ENCODE results near the gene CCNB2. TPM values are rescaled to one million over a fixed set of nuclear protein-coding genes. Genes with fewer than 3 reads are reported as not detected.

CCNB2 gene
- total and polyA plus RNA-seq, 7 donors, result 0.12 to 0.25 (median 0.17) TPM; not detected in 2

DNA sequence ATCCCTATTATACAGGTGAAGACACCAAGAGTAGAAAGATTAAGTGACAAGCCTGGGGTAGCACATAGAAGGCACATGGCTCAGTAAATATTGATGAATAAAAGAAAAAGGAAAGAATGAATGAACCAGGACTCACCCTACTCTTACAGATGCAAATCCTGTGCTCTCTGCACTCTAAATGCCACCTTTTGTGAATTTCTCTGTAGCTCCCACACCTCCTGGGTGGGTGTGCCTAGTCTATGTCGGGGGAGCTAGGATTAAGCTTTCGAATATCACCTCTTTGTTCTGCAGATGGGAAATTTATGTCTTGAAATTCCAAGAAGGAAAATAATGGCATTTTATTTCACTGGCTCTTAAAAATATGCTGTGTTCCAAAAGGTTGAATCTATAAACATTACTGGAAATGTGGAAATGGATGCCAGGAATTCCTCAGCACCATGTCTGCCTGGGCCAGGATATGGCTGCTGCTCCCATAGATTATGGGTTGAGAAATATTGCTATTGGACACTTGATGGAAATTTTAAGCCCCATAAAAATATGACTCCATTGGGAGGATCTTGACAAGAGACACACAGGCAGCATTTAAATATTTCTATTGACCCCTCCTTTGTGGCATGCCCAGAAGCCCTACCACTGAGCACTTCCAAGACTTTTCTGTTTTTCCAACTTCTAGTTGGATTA, 43.3 kb downstream of the CCNB2 start:
- TF ChIP-seq, protein P1, sequence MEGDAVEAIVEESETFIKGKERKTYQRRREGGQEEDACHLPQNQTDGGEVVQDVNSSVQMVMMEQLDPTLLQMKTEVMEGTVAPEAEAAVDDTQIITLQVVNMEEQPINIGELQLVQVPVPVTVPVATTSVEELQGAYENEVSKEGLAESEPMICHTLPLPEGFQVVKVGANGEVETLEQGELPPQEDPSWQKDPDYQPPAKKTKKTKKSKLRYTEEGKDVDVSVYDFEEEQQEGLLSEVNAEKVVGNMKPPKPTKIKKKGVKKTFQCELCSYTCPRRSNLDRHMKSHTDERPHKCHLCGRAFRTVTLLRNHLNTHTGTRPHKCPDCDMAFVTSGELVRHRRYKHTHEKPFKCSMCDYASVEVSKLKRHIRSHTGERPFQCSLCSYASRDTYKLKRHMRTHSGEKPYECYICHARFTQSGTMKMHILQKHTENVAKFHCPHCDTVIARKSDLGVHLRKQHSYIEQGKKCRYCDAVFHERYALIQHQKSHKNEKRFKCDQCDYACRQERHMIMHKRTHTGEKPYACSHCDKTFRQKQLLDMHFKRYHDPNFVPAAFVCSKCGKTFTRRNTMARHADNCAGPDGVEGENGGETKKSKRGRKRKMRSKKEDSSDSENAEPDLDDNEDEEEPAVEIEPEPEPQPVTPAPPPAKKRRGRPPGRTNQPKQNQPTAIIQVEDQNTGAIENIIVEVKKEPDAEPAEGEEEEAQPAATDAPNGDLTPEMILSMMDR (IDR thresholded peaks at IDR 0.05), result no peak
- Histone ChIP-seq H3K9me3 (no peaks in the 10 kb centered on the region), H3K27me3 (ENCODE audit: insufficient read depth in 3 of 3, low read length in 2 of 3) (no peaks in the 10 kb centered on the region), H3K4me1 (no peaks in the 10 kb centered on the region), H3K27ac (no peak overlapping the region), H3K4me3 (no peak overlapping the region), H3K36me3 (ENCODE audit: insufficient read depth in 1 of 2, low read depth in 1 of 2) (peaks cover 6 to 79% of the 10 kb centered on the region in 2 donors)
- DNase-seq (no peak), ATAC-seq (no peak)
- intact Hi-C loops (cut with DNase I), result no loop called here
- WGBS, 3 donors, result 56 to 81% (median 75%) methylated on average over 2 of the region's 2 CpGs

DNA sequence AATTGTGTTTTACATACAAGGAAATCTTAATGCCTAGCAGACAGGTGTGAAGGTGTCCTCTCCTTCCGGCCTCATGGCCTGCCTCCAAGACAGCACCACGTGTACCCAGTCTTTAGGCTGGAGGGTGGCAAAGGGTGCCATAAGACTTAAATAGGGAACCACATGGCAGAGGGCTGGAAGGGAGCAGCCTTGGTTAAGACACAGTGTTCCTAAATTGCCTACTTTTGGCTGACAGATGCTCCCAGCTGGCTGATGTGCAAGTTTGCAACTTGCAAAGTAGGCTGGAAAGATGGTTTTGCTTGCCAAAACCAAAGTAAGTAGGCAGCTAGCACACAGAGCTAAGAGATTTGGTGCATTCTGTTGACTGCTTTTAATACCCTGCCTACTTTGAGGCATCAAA, 45.2 kb downstream of the CCNB2 start:
- peaks cover 6 to 77% of the 10 kb centered on the region in 2 donors for H3K36me3 ChIP-seq (ENCODE audit: insufficient read depth in 1 of 2, low read depth in 1 of 2)

DNA sequence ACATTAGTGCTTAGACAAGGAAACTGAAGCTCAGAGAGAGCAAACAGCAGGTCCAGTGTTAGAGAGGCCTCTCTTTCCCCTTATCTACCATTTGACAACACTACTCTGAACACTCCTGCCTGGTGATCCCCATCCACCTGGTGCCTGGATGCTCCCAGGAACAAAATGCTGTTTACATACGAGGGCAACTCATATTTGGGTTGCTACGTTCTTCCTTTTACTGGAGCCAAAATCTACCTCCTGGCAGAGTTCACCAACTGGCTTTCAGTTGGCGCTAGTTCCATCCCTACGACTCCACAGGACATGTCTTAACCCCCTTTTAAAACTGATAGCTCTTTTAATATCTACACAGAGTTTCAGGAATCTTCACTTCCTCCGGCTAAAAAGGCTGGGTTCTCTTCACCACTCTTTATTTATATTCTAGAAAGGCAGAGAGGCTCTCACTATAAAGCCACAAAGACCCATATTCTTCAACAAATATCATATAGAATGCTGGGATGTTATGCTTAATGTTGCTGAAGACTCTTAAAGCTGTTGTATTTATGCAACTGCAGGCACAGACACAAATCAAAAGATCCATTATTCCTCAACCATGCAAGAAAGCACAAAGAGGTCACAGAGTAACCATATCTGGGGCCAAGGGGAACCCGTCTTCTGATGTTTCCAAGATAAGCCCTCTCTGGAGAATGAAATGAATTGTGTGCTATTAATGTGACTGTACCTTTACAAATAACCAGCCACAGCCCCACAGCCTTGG, 47.9 kb downstream of the CCNB2 start:
- 89 to 93% (median 92%) methylated on average over 6 of the region's 6 CpGs for WGBS, 3 donors
- no peaks in the 10 kb centered on the region for H3K4me1 ChIP-seq
- ATAC-seq (no peak), DNase-seq (no peak)
- no peaks in the 10 kb centered on the region for H3K9me3 ChIP-seq
- H3K4me3 ChIP-seq, result no peak overlapping the region
- H3K27me3 ChIP-seq (ENCODE audit: insufficient read depth in 3 of 3, low read length in 2 of 3), result no peaks in the 10 kb centered on the region
- intact Hi-C loops (cut with DNase I), result no loop called here
- H3K36me3 ChIP-seq (ENCODE audit: insufficient read depth in 1 of 2, low read depth in 1 of 2), result peaks cover 4 to 82% of the 10 kb centered on the region in 2 donors
- TF ChIP-seq, protein P1 (IDR thresholded peaks at IDR 0.05), result no peak
- H3K27ac ChIP-seq, result no peak overlapping the region

More for the DNA sequence above, 45.2 kb downstream of the CCNB2 start:
- no peaks in the 10 kb centered on the region for H3K27me3 ChIP-seq (ENCODE audit: insufficient read depth in 3 of 3, low read length in 2 of 3)
- ATAC-seq (no peak), DNase-seq (no peak)
- no peaks in the 10 kb centered on the region for H3K4me1 ChIP-seq
- no peak overlapping the region for H3K27ac ChIP-seq
- TF ChIP-seq, protein P1 (IDR thresholded peaks at IDR 0.05), result no peak
- no peak overlapping the region for H3K4me3 ChIP-seq
- WGBS, 3 donors, result 37 to 63% (median 47%) methylated on average over 2 of the region's 2 CpGs
- no peaks in the 10 kb centered on the region for H3K9me3 ChIP-seq
- intact Hi-C loops (cut with DNase I), result no loop called here

DNA sequence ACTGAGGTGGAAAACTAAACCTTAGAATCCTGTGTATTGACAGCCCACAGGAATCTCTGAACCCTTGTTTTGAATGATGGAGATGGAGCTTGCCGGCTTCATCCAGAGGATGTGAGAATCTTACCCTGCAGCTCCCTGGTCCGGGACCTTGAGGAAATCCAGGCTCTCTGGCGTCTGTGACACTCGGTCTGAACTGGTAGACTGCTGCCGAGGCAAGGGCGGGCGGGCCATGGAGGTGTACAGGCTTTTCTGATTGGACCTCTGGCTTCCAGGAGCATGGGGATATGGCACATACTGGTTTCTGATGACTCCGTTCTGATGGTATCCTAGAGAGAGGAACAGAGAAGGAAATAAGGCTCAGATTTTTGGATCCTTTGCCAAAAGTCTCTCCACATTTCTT, 48.5 kb downstream of the CCNB2 start:
- Histone ChIP-seq H3K27ac (no peak overlapping the region), H3K4me3 (no peak overlapping the region), H3K36me3 (ENCODE audit: insufficient read depth in 1 of 2, low read depth in 1 of 2) (peaks cover 7 to 82% of the 10 kb centered on the region in 2 donors), H3K9me3 (no peaks in the 10 kb centered on the region), H3K27me3 (ENCODE audit: insufficient read depth in 3 of 3, low read length in 2 of 3) (no peaks in the 10 kb centered on the region), H3K4me1 (no peaks in the 10 kb centered on the region)
- intact Hi-C loops (cut with DNase I), result no loop called here
- 95 to 98% (median 97%) methylated on average over 8 of the region's 8 CpGs for WGBS, 3 donors
- TF ChIP-seq, protein P1 (IDR thresholded peaks at IDR 0.05), result no peak
- DNase-seq (no peak), ATAC-seq (no peak)
